Lower lobe of right lung (tissue), 2 donors: ENCODE results near the gene SPPL2C. TPM values are rescaled to one million over a fixed set of nuclear protein-coding genes. Genes with fewer than 3 reads are reported as not detected.

Experiments used
- ATAC-seq, 2 donors: fragments of 200-7000 bp; cut with Tn5 transposase; one replicate each; pipeline ENCODE4 v1.9.1; 2020 to 2022; ENCODE audit warnings: mild to moderate bottlenecking in 2 of 2, moderate library complexity in 2 of 2
- DNase-seq: peaks from one replicate; pipeline ENCODE4 v3.0.0-alpha.2; 2020
- H3K27ac ChIP-seq: fragments of 200-600 bp; one replicate; pipeline ENCODE4 v1.8.0; 2022
- H3K27me3 ChIP-seq: fragments of 200-600 bp; one replicate; pipeline ENCODE4 v1.8.0; 2022; ENCODE audit warnings: low read depth
- H3K36me3 ChIP-seq: fragments of 200-600 bp; one replicate; pipeline ENCODE4 v1.8.0; 2022; ENCODE audit warnings: mild to moderate bottlenecking
- H3K4me1 ChIP-seq: fragments of 200-600 bp; one replicate; pipeline ENCODE4 v1.8.0; 2022
- H3K4me3 ChIP-seq: fragments of 200-600 bp; one replicate; pipeline ENCODE4 v1.8.0; 2022; ENCODE audit warnings: mild to moderate bottlenecking
- H3K9me3 ChIP-seq: fragments of 200-600 bp; one replicate; pipeline ENCODE4 v1.8.0; 2022
- CTCF ChIP-seq: fragments of 200-600 bp; IDR thresholded peaks from one replicate; pipeline ENCODE4 v1.8.0; 2022; ENCODE audit warnings: antibody characterized with exemption, mild to moderate bottlenecking
- intact Hi-C: fragments of 100-400 bp; cut with DNase I; formaldehyde crosslinking; loops from one replicate; pipeline ENCODE4 v1.11.0; 2022
- total RNA-seq: library from RNA; stranded (reverse); fragmentation: NEBNext Ultra II Directional; extraction: Animal tissue kit (Norgen Biotek cat#: 25700); gene quantifications from one replicate; pipeline ENCODE4 v1.2.1, GENCODE V29; 2021
- donor health status: DM: no; HTN: yes; CAD: no; lungs with severe emphysema.

The SPPL2C gene
- total RNA-seq, 1 donor from 2014 or later, result not detected

GRCh38 chr17:45850011-45850410 is 5.3 kb downstream of the SPPL2C start:
- TF ChIP-seq CTCF, result no peak
- no peak for DNase-seq
- Histone ChIP-seq H3K36me3 (no peaks in the 10 kb centered on the region), H3K9me3 (no peaks in the 10 kb centered on the region), H3K4me3 (no peak overlapping the region), H3K4me1 (no peaks in the 10 kb centered on the region), H3K27ac (no peak overlapping the region), H3K27me3 (peaks cover 33% of the 10 kb centered on the region)
- intact Hi-C loops, result no loop called here
- ATAC-seq, result no peak

- Histone ChIP-seq H3K4me3 (no peak overlapping the region), H3K27me3 (peaks cover 38% of the 10 kb centered on the region), H3K9me3 (no peaks in the 10 kb centered on the region), H3K36me3 (no peaks in the 10 kb centered on the region), H3K4me1 (no peaks in the 10 kb centered on the region), H3K27ac (no peak overlapping the region)
- TF ChIP-seq CTCF, result no peak
- DNase-seq (no peak), ATAC-seq (no peak)
- intact Hi-C loops, result no loop called here
Observed at GRCh38 chr17:45850468-45850867, 5.8 kb downstream of the SPPL2C start.

GRCh38 chr17:45851022-45851421 is 6.3 kb downstream of the SPPL2C start:
- no peaks in the 10 kb centered on the region for H3K36me3 ChIP-seq
- H3K4me3 ChIP-seq, result no peak overlapping the region
- H3K4me1 ChIP-seq, result no peaks in the 10 kb centered on the region
- H3K27me3 ChIP-seq, result peaks cover 39% of the 10 kb centered on the region
- ATAC-seq (no peak), DNase-seq (no peak)
- intact Hi-C loops, result no loop called here
- no peak for TF ChIP-seq CTCF
- no peaks in the 10 kb centered on the region for H3K9me3 ChIP-seq
- no peak overlapping the region for H3K27ac ChIP-seq

GRCh38 chr17:45851464-45851863 is 6.8 kb downstream of the SPPL2C start:
- Histone ChIP-seq H3K9me3 (no peaks in the 10 kb centered on the region), H3K36me3 (no peaks in the 10 kb centered on the region), H3K27me3 (peaks cover 39% of the 10 kb centered on the region), H3K27ac (no peak overlapping the region), H3K4me1 (no peaks in the 10 kb centered on the region), H3K4me3 (no peak overlapping the region)
- no peak for TF ChIP-seq CTCF
- DNase-seq (no peak), ATAC-seq (no peak)
- intact Hi-C loops, result no loop called here

GRCh38 chr17:45851873-45852272 is 7.2 kb downstream of the SPPL2C start:
- no peak overlapping the region for H3K4me3 ChIP-seq
- H3K36me3 ChIP-seq, result no peaks in the 10 kb centered on the region
- intact Hi-C loops, result no loop called here
- DNase-seq (no peak), ATAC-seq (no peak)
- no peak overlapping the region for H3K27ac ChIP-seq
- peaks cover 39% of the 10 kb centered on the region for H3K27me3 ChIP-seq
- no peaks in the 10 kb centered on the region for H3K4me1 ChIP-seq
- no peak for TF ChIP-seq CTCF
- no peaks in the 10 kb centered on the region for H3K9me3 ChIP-seq
